ENCODE data around the gene CHRM4. TPM values are rescaled to one million over a fixed set of nuclear protein-coding genes. Genes with fewer than 3 reads are reported as not detected.
A peak's percentile ranks its signal among the peaks of the same experiment; 100 is the strongest.

CHRM4 gene
- total and polyA plus RNA-seq, 2 of the 13 experiments (the other 11 are each of a cell fraction or from before 2014, with no cell fraction given): 0.13 to 0.21 TPM

GRCh38 chr11:46380340-46381047, 11.1 kb downstream of the CHRM4 start (continued):
- no peak for TF ChIP-seq AFF4 (CRISPR knock-in tag; IDR thresholded peaks at IDR 0.05)
- TF ChIP-seq ZNF720 (CRISPR knock-in tag; IDR thresholded peaks at IDR 0.05): no peak
- TF ChIP-seq MYNN (CRISPR knock-in tag; IDR thresholded peaks at IDR 0.05; ENCODE audit: low read depth): no peak
- no peak for TF ChIP-seq LCORL (IDR thresholded peaks at IDR 0.05)
- TF ChIP-seq LCORL (CRISPR knock-in tag; IDR thresholded peaks at IDR 0.05): peak; percentile 88
- TF ChIP-seq AGO1 (IDR thresholded peaks at IDR 0.05; ENCODE audit: low read depth, low read length, poor library complexity, severe bottlenecking): peak; percentile 92
- TF ChIP-seq FUBP1 (CRISPR knock-in tag; IDR thresholded peaks at IDR 0.05; ENCODE audit: borderline replicate concordance): no peak
- TF ChIP-seq TBX2 (CRISPR knock-in tag; IDR thresholded peaks at IDR 0.05; ENCODE audit: borderline replicate concordance): peak; percentile 21; the same call in 1 of the 2 replicates
- TF ChIP-seq ZNF589 (CRISPR knock-in tag; conservative IDR thresholded peaks at IDR 0.05): no peak
- TF ChIP-seq ZNF614 (CRISPR knock-in tag; IDR thresholded peaks at IDR 0.05; ENCODE audit: borderline replicate concordance): peak; percentile 56; the same call in 1 of the 2 replicates
- no peak for TF ChIP-seq ZNF737 (CRISPR knock-in tag; IDR thresholded peaks at IDR 0.05; ENCODE audit: borderline replicate concordance)
- TF ChIP-seq REPIN1 (CRISPR knock-in tag; IDR thresholded peaks at IDR 0.05; ENCODE audit: borderline replicate concordance, low read depth): 0 out of 2 replicates have a peak, but pooled peaks have one; percentile 15
- no peak for TF ChIP-seq GMEB1 (CRISPR knock-in tag; IDR thresholded peaks at IDR 0.05; ENCODE audit: borderline replicate concordance)
- TF ChIP-seq ZNF607 (CRISPR knock-in tag; IDR thresholded peaks at IDR 0.05; ENCODE audit: borderline replicate concordance): no peak; the same call in 1 of the 2 replicates
- TF ChIP-seq SOX6 (IDR thresholded peaks at IDR 0.05): no peak
- TF ChIP-seq SOX6 (CRISPR knock-in tag; IDR thresholded peaks at IDR 0.05): peak; percentile 94
- TF ChIP-seq NCOR1 (IDR thresholded peaks at IDR 0.05; ENCODE audit: borderline replicate concordance, low read length): no peak
- TF ChIP-seq ZNF180 (CRISPR knock-in tag; IDR thresholded peaks at IDR 0.05; ENCODE audit: borderline replicate concordance, low read depth): 0 out of 2 replicates have a peak, but pooled peaks have one; percentile 16
- peak; percentile 77 for TF ChIP-seq ZFY (CRISPR knock-in tag; IDR thresholded peaks at IDR 0.05)
- no peak for TF ChIP-seq HMG20B (CRISPR knock-in tag; conservative IDR thresholded peaks at IDR 0.05)
- TF ChIP-seq ZNF414 (CRISPR knock-in tag; IDR thresholded peaks at IDR 0.05): peak; percentile 59; the same call in 1 of the 2 replicates
- TF ChIP-seq ZNF569 (CRISPR knock-in tag; IDR thresholded peaks at IDR 0.05; ENCODE audit: borderline replicate concordance): no peak
